Measurements from ENCODE around the gene ACTR2. TPM values are rescaled to one million over a fixed set of nuclear protein-coding genes. Genes with fewer than 3 reads are reported as not detected.
"Not testable (repeated sequence)": the region's sequence is repeated elsewhere in the genome, so short reads cannot be mapped to it uniquely, and the experiment has no call there.

Gene ACTR2
- total RNA-seq, 1 donor = 127 TPM

DNA sequence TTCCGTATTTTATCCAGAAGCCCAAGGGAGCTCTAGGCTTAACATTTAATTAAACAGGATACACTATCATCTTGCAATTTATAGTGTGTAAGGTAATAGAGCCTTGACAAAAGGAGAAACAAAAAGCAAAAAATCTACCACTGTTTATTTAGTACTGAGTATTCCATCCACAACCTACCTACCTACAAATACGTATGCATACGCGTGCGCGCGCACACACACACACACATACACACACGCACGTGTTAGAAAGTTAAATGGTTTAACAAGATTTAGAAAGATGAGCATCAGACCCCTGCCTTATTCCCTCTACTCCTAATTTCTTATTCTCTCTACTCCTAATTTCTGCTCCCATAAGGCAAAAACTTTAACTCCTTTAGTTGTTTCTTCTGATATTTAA is 14.6 kb upstream of the ACTR2 start:
- no peak overlapping the region for H3K4me3 ChIP-seq (ENCODE audit: low read depth, low read length)
- no peak for DNase-seq (ENCODE audit: low read depth)
- TF ChIP-seq, protein P1, sequence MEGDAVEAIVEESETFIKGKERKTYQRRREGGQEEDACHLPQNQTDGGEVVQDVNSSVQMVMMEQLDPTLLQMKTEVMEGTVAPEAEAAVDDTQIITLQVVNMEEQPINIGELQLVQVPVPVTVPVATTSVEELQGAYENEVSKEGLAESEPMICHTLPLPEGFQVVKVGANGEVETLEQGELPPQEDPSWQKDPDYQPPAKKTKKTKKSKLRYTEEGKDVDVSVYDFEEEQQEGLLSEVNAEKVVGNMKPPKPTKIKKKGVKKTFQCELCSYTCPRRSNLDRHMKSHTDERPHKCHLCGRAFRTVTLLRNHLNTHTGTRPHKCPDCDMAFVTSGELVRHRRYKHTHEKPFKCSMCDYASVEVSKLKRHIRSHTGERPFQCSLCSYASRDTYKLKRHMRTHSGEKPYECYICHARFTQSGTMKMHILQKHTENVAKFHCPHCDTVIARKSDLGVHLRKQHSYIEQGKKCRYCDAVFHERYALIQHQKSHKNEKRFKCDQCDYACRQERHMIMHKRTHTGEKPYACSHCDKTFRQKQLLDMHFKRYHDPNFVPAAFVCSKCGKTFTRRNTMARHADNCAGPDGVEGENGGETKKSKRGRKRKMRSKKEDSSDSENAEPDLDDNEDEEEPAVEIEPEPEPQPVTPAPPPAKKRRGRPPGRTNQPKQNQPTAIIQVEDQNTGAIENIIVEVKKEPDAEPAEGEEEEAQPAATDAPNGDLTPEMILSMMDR (IDR thresholded peaks at IDR 0.05; ENCODE audit: insufficient read depth, low read length) = no peak

DNA sequence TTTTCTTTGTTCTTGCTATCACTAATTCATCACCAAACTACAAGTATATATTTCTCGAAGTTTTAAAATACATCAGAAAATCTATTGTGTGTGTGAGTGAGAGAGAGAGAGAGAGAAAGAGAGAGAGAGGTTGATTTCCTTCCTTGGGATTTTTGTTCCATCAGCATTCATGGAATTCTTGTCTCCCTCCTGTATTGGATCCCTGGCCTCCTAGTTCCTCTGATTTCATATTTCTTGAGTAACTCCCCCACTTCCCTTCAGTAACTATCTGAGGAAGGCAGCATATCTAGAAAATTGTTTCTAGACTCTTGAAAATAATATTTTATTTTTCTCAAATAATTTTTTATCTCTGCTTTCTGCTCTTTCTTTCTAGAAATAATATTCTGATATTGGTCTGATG is 13.3 kb upstream of the ACTR2 start:
- no peak overlapping the region for H3K4me3 ChIP-seq (ENCODE audit: low read depth, low read length)
- TF ChIP-seq, protein P1 (IDR thresholded peaks at IDR 0.05; ENCODE audit: insufficient read depth, low read length) = no peak
- DNase-seq (ENCODE audit: low read depth) = no peak

DNA sequence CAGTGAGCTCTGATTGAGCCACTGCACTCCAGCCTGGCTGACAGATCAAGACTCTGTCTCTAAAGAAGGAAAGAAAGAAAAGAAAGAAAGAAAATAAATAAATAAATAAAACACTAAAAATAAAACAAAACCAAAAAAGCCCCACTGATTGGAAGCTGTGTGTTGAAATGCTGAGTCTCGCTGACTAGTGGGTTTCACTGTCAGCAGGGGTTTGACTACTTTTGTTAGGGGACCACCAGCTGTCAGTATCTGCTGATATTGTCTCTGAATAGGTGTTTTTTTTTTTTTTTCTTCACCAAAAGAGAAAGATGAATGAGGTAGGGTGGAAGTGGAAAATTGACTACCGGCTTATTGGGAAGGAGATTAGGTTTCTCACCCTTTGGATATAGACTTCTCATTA is 12.8 kb upstream of the ACTR2 start:
- H3K4me3 ChIP-seq (ENCODE audit: low read depth, low read length) = no peak overlapping the region
- no peak for DNase-seq (ENCODE audit: low read depth)
- TF ChIP-seq, protein P1 (IDR thresholded peaks at IDR 0.05; ENCODE audit: insufficient read depth, low read length) = no peak

DNA sequence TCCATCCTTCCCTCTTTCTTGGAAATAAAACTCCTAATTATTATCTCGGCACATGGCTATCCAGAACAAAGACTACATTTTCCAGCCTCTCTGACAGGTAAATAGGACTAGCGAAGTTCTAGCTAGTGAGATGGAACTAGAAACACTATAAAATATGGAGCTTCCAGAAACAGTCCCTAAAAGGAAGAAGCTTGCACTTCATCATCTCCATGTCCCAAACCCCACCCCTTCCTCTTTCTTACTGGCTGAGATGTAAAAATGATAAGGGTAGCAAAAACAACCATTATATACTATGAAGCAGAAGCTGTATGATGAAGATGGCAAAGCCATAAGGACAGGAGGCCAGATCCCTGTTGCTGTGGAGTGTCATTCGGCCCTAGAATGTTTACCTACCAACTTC is 11.7 kb upstream of the ACTR2 start:
- H3K4me3 ChIP-seq (ENCODE audit: low read depth, low read length) = no peak overlapping the region
- DNase-seq (ENCODE audit: low read depth) = no peak
- TF ChIP-seq, protein P1 (IDR thresholded peaks at IDR 0.05; ENCODE audit: insufficient read depth, low read length) = no peak

DNA sequence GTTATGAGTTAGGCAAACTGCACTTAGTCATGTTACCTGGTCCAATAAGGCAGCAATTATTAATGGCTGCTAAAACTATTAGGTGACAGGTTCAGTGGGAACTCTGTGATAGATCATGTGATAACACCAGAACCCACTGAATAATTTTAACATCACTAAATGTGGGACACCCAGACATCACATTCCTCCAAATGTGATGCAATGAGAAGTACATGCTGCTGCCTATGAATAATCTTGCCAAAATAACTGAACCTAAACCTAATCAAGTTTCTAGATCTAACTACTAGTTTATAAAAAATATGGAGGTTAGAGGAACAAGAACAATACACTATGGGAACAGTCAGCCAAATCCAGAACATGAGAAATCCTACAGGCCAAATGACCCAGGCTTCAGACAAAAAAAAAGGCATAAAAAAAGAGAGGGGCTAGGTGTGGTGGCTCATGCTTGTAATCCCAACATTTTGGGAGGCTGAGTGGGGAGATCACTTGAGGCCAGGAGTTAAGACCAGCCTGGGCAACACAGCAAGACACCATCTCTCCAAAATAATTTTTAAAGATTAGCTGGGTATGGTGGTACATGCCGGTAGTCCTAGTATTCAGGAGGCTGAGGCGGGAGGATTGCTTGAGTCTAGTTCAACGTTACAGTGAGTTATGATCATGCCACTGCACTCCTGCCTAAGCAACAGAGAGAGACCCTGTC is 7.0 kb upstream of the ACTR2 start:
- TF ChIP-seq, protein P1 (IDR thresholded peaks at IDR 0.05; ENCODE audit: insufficient read depth, low read length) = no peak
- no peak overlapping the region for H3K4me3 ChIP-seq (ENCODE audit: low read depth, low read length)
- peak; percentile 44 for DNase-seq (ENCODE audit: low read depth)

DNA sequence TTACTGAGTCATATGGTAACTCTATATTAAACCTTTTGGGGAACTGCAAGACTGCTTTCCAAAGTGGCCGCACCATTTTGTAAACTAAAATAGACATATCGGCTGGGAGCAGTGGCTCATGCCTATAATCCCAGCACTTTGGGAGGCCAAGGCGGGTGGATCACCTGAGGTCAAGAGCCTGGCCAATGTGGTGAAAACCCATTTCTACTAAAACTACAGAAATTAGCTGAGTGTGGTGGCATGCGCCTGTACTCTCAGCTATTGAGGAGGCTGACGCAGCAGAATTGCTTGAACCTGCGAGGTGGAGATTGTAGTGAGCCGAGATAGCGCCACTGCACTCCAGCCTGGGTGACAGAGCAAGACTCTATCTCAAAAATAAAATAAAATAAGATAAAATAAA is 6.4 kb upstream of the ACTR2 start:
- not testable (repeated sequence) for DNase-seq (ENCODE audit: low read depth); H3K4me3 ChIP-seq (ENCODE audit: low read depth, low read length)

DNA sequence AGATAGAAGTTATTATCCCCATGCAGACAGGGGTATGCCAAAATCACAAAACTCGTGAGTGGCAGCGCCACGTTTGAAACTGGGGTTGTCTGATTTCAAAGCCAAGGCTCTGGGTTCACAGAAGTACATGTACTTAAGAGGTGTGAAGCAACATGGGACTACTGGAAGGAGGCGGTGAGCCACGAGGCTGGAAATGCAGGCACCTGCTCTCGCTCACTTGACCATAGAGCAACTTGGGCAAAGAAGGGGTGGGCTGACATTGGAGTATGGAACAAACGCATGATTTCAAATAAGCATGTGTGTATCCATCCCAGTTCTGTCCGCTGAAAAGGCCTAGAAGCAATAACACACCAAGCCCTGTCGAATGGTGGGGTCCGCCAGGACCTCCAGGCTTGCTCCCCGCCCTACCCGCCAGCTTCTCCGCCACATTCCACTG is 593 bp upstream of the ACTR2 start:
- no peak for DNase-seq (ENCODE audit: low read depth)
- peak overlapping the region; percentile 82 for H3K4me3 ChIP-seq (ENCODE audit: low read depth, low read length)
- TF ChIP-seq, protein P1 (IDR thresholded peaks at IDR 0.05; ENCODE audit: insufficient read depth, low read length) = no peak
